ENCODE measurements around the gene HRAS. TPM values are rescaled to one million over a fixed set of nuclear protein-coding genes. Genes with fewer than 3 reads are reported as not detected.

The HRAS gene
- total RNA-seq, 1 experiment from 2014 or later, result 123 TPM

- intact Hi-C loops (cut with micrococcal nuclease), result loop anchor here (2.0 kb wide), 1 partner anchor 16 kb away; no protein-coding TSS in a partner anchor
- peak overlapping the region; percentile 23 for H3K27ac Mint-ChIP-seq (ENCODE audit: low read depth, unreplicated experiment)
- CTCF ChIA-PET, result interaction anchor here (6.8 kb wide), 1 partner anchor 16 kb away, joined by 34 read pairs; no protein-coding TSS in a partner anchor
Observed at GRCh38 chr11:502288-503178, 32.8 kb downstream of the HRAS start.

DNA sequence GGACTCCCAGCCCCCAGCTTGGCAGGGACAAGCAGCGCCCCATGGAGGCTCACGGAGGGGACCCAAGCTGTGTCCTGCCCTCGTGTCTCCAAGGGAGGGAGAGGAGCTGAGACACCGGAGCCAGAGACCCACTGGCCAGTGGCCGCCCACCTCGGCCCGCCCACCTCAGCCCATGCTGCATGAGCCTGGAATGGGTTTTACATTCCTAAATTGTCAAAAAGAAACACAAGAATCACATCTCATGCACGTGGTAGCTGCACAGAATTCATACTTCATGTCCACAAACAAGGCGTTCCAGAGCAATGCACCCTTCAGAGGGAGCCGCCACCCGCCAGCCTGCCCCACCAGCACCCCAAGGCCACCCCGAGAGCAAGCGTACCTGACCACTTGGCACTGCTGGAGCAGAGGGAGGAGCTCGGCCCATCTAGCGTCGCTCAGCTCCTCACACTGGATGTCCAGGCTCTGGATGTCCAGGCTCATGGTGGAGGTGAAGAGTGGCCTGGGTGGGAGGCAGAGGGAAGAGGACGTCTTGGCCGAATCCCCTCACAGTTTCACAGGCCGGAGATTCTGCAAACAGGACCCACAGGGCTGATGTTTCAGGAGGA lies 33.6 kb downstream of the HRAS start:
- peaks cover 15% of the 10 kb centered on the region for H3K4me1 Mint-ChIP-seq (ENCODE audit: insufficient read depth, unreplicated experiment)
- DNase-seq (ENCODE audit: unreplicated experiment), result no peak
- intact Hi-C loops (cut with micrococcal nuclease), result loop anchor here (2.0 kb wide), 1 partner anchor 17 kb away; no protein-coding TSS in a partner anchor
- no peaks in the 10 kb centered on the region for H3K27me3 Mint-ChIP-seq (ENCODE audit: insufficient read depth, unreplicated experiment)
- H3K9me3 Mint-ChIP-seq (ENCODE audit: unreplicated experiment), result no peaks in the 10 kb centered on the region
- H3K36me3 Mint-ChIP-seq (ENCODE audit: insufficient read depth, unreplicated experiment), result peaks cover 77% of the 10 kb centered on the region
- CTCF ChIA-PET, result interaction anchor here (6.8 kb wide), 1 partner anchor 16 kb away, joined by 34 read pairs; no protein-coding TSS in a partner anchor
- no peak for TF ChIP-seq CTCF (IDR thresholded peaks at IDR 0.05; ENCODE audit: unreplicated experiment)
- POLR2A ChIA-PET, result interaction anchor here (1.0 to 6.5 kb wide), 4 partner anchors 10 to 53 kb away, joined by 4 to 81 read pairs (median 40); partner anchors contain the start of gene PTDSS2
- H3K4me3 Mint-ChIP-seq (ENCODE audit: unreplicated experiment), result no peak overlapping the region
- H3K27ac Mint-ChIP-seq (ENCODE audit: low read depth, unreplicated experiment), result no peak overlapping the region
- no TSS peak for BruUV-seq (replicated peaks)

More at GRCh38 chr11:502288-503178, 32.8 kb downstream of the HRAS start:
- no peak overlapping the region for H3K4me3 Mint-ChIP-seq (ENCODE audit: unreplicated experiment)
- TF ChIP-seq CTCF (IDR thresholded peaks at IDR 0.05; ENCODE audit: unreplicated experiment), result no peak
- no peaks in the 10 kb centered on the region for H3K27me3 Mint-ChIP-seq (ENCODE audit: insufficient read depth, unreplicated experiment)
- POLR2A ChIA-PET, result interaction anchor here (1.0 to 6.5 kb wide), 3 partner anchors 11 to 53 kb away, joined by 4 to 81 read pairs (median 75); partner anchors contain the start of gene PTDSS2
- no peak for DNase-seq (ENCODE audit: unreplicated experiment)
- peaks cover 8% of the 10 kb centered on the region for H3K4me1 Mint-ChIP-seq (ENCODE audit: insufficient read depth, unreplicated experiment)
- H3K36me3 Mint-ChIP-seq (ENCODE audit: insufficient read depth, unreplicated experiment), result peaks cover 73% of the 10 kb centered on the region
- no TSS peak for BruUV-seq (replicated peaks)
- H3K9me3 Mint-ChIP-seq (ENCODE audit: unreplicated experiment), result no peaks in the 10 kb centered on the region

DNA sequence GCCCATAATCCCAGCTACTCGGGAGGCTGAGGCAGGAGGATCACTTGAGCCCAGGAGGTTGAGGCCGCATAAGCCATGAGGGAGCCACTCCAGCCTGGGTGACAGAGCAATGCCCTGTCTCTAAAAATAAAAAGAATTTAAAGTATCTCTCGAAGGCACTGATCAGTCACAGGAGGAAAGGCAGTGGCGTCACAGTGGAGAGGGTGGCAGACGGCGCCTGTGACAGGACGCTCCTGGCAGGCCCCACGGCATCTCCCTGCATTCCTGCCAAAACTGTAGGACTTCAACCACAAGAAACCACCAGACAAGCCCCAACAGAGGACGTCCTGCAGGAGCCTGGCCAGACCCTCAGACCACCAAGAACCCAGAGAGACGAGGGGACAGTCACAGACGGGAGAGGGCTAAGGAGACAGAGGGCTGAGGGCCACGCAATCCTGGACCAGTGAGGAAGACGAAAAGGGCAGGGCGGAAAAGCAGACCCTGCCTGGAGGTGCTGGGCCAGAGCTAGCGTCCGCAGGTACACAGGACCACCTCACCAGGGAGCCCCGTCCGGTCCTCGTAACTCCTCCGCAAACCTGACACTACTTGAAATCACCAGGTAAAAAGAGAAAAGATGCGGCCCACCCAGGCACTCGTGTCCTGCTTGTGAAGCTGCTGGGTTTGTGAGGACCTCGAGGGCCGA lies 34.2 kb downstream of the HRAS start:
- CTCF ChIA-PET, result no interaction called here
- no peak overlapping the region for H3K4me3 Mint-ChIP-seq (ENCODE audit: unreplicated experiment)
- no peaks in the 10 kb centered on the region for H3K9me3 Mint-ChIP-seq (ENCODE audit: unreplicated experiment)
- TF ChIP-seq CTCF (IDR thresholded peaks at IDR 0.05; ENCODE audit: unreplicated experiment), result no peak
- intact Hi-C loops (cut with micrococcal nuclease), result no loop called here
- DNase-seq (ENCODE audit: unreplicated experiment), result no peak
- POLR2A ChIA-PET, result interaction anchor here (1.3 to 6.5 kb wide), 2 partner anchors 35 to 52 kb away, joined by 5 to 75 read pairs; partner anchors contain the start of gene PTDSS2
- no peaks in the 10 kb centered on the region for H3K27me3 Mint-ChIP-seq (ENCODE audit: insufficient read depth, unreplicated experiment)
- H3K36me3 Mint-ChIP-seq (ENCODE audit: insufficient read depth, unreplicated experiment), result peaks cover 78% of the 10 kb centered on the region
- peaks cover 15% of the 10 kb centered on the region for H3K4me1 Mint-ChIP-seq (ENCODE audit: insufficient read depth, unreplicated experiment)
- no TSS peak for BruUV-seq (replicated peaks)
- H3K27ac Mint-ChIP-seq (ENCODE audit: low read depth, unreplicated experiment), result no peak overlapping the region
